Raji (cell line): ENCODE data around the gene INVS.

Source experiments
- POLR2A ChIP-seq: IDR thresholded peaks from 2 replicates; pipeline ENCODE4 v1.6.1; 2011; ENCODE audit warnings: low read depth, low read length, control low read depth; ENCODE audit not compliant: insufficient read depth

INVS gene, protein sequence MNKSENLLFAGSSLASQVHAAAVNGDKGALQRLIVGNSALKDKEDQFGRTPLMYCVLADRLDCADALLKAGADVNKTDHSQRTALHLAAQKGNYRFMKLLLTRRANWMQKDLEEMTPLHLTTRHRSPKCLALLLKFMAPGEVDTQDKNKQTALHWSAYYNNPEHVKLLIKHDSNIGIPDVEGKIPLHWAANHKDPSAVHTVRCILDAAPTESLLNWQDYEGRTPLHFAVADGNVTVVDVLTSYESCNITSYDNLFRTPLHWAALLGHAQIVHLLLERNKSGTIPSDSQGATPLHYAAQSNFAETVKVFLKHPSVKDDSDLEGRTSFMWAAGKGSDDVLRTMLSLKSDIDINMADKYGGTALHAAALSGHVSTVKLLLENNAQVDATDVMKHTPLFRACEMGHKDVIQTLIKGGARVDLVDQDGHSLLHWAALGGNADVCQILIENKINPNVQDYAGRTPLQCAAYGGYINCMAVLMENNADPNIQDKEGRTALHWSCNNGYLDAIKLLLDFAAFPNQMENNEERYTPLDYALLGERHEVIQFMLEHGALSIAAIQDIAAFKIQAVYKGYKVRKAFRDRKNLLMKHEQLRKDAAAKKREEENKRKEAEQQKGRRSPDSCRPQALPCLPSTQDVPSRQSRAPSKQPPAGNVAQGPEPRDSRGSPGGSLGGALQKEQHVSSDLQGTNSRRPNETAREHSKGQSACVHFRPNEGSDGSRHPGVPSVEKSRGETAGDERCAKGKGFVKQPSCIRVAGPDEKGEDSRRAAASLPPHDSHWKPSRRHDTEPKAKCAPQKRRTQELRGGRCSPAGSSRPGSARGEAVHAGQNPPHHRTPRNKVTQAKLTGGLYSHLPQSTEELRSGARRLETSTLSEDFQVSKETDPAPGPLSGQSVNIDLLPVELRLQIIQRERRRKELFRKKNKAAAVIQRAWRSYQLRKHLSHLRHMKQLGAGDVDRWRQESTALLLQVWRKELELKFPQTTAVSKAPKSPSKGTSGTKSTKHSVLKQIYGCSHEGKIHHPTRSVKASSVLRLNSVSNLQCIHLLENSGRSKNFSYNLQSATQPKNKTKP

DNA sequence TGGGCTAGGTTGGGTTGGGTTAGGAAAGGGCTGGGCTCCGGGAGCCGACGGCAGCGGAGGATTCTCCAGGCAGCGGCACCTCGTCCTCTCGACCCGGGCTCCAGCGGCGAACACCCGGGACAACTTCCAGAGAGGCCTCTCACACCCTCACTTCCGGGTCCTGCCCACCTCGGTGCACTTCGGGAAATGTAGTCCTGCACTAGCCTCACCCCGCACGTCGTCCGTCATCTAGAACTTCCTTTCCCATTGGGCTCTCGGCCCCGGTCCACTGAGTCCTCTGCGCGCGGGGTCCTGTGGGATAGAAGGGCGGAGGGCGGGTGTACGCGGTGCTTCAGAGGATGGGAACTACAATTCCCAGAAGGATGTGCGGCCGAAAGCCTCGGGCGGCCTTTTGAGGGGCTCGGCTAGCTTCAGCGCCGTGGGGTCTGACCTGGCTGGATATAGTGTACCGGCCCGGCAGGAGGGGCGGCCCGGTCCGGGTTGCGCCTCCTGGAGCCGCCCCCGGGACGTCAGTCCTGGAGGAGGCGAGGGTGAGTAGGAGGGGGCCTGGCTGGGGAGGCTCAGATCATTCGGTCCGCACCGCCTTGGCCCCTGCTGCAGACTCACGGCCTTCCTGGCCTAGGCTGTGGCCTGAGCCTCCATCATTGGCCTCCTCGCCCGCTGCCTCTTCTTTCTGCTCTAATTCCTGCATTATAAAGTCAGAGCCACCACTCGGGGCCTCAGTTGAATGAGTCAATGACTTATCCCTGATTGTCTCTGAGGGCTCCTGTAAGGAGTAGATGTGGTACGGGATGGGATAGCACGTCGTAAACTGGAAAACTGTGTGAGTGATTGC, at the start of gene INVS, which contains the start of gene ERP44:
INVS (plus strand) TSS at position 357 of the 835 bp plus-strand sequence. CDS start 5,279 bp downstream, outside the sequence.
ERP44 (minus strand) TSS at position 114 of the 835 bp plus-strand sequence. CDS start 160 bp downstream, outside the sequence.
- peak; percentile 91 for TF ChIP-seq POLR2A

DNA sequence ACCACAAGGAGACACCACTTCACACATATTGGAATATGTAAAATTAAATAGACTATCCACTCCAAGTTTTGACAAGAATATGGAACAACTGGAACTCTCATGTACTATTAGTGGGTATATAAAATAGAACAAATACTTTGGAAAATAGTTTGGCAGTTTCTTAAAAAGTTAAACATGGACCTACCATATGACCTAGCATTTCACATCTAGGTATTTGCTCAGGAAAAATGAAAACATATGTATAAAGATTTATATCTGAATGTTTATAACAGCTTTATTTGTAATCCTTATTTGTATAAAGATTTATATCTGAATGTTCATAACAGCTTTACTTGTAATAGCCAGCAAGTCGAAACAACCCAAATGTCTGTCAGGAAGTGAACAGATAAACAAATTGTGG, 49.5 kb upstream of the INVS start:
- no peak for TF ChIP-seq POLR2A

DNA sequence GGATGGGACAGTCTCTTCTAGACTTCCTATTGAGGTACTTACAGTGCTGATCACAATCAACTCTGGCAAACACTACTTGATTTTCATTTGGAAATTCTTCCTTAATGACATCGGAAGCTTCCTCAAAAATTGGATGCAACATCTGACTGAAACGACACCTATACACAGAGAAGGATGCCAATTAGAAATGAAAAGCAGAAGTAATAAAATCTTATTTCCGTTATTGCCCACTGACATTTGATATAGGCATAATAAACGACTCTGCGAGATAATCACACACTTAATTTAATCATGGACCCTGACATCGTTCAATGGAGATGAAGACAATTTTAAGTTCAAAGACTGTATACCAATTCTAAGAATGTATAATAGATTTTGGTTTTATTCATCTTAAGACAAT, 46.7 kb upstream of the INVS start:
- no peak for TF ChIP-seq POLR2A

DNA sequence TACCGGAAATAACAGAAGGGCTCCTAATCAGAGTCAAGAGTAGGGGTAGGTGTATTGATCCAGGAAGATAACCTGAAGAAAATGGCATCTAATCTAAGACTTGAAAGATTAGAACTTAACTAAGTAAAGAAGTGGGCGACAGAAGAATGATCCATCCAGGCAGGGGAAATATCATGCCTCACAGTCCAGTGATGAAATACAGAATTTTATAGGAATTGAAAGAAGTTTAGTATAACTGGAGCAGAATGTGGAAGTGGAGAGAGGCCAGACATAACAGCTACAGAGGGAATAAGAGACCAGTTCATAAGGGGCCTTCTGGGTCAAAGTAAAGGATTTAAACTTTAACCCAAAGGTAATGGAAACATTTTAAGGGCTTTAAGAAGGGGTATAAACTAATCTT, 42.5 kb upstream of the INVS start:
- TF ChIP-seq POLR2A: no peak

DNA sequence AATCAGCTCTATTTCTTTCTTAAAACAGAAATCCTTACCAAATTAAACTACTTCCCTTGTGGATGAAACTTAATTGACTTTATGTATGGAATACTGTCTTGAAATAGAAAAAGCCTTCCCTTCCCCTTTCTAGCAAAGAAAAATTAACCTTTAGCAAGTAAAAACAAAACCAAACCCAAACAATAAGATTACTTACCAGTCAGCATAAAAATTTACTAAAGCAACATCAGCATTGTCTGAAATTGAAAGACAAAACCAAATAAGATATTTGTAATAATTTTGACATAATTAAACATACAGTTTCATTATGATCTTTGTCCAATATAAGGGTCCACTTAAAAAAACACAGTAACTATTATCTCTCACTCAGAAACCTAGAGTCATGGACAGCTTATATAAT, 41.4 kb upstream of the INVS start:
- no peak for TF ChIP-seq POLR2A

DNA sequence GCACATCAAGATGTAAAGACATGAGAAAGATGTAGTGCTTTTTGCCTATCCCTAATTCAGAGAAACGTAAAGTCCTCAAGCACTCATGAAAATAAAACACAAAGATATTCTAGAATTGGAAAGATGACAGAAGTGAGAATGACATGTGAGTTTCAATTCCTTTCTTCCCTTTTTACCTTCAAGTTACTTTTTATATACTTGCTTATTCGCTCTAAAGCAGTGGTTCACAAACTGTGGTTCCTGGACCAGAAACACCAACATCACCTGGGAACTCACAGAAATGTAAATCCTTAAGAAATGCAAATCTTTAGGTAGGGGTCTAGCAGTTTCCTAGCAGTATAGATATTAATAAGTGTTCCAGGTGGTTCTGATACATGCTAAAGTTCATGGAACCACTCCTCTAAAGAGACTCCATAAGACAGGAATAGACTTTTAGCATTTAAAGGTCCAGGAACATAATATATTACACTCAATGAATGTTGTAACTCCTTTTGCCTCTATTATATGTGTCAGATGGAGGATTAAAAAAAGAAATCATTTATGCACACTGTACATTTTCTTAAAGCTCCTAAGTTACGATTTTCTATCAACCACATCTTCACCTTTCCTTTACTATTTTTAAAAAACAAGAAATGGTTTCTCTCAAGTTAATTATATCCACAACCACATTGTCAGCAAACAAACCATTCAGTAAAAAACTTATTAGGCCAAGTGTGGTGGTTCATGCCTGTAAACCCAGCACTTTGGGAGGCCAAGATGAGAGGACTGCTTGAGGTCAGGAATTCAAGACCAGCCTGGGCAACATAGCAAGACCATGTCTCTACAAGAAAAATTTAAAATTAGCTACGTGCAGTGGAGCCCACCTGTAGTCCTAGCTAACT, 40.1 kb upstream of the INVS start:
- no peak for TF ChIP-seq POLR2A

DNA sequence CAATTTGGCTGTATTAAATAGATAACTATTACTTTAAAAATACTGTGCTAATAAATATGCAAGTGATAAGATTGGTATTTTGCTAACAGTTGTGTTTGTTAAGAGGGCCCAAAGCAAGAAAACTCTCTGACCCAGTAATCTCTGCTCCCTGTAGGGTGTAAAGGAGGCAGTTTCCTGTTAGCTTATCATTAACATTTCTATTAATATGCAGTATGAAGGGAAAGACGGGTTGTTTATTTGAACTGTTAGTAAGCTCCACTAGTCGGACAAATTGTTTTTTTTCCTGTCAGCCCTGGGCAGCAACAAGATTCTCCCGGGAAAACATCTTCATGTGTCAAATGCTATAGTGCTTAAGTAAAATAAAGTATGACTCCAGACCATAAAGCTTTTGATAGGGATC, 35.9 kb upstream of the INVS start:
- TF ChIP-seq POLR2A: no peak

DNA sequence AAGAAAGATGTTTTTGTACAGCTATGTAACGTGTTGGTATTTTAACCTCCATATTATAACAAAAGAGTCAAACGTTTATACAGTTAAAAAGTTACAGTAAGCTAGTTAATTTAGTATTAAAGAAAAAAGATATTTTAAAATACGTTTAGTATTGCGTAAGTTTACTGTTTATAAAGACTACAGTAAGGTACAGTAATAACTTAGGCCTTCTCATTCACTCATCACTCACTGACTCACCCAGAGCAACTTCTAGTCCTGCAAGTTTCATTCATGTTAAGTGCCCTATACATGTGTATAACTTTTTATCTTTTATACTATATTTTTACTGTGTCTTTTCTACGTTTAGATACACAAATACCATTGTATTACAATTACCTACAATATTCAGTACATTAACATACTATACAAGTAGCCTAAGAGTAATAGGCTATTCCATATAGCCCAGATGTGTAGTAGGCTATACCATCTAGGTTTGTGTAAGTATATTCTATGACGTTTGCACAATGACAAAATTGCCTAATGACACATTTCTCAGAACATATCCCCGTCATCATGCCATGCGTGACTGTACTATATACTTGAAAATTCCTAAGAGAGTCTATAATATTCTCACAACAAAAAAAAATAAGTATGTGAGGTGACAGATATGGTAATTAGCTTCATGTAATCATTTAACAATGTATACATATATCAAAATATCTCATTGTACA, 34.0 kb upstream of the INVS start:
- no peak for TF ChIP-seq POLR2A

DNA sequence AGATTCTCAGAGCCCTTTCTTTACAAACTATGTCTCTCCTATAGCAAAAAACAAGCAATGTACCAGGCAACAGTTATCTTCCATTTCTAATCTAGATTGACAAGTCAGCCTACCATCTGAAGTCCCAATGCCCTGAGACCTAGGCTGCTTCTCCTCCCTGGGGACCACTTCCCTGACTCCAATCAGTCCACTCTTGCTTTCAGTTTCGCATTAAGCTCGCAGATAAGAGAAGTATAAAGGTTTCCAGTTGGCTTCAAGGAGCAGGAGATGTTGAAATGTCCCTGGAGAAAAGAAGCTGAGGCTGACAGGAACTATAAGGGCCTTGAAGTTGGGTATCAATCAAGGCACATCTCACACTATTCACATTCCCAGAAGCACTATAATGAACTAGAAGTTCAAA, 32.5 kb upstream of the INVS start:
- no peak for TF ChIP-seq POLR2A

DNA sequence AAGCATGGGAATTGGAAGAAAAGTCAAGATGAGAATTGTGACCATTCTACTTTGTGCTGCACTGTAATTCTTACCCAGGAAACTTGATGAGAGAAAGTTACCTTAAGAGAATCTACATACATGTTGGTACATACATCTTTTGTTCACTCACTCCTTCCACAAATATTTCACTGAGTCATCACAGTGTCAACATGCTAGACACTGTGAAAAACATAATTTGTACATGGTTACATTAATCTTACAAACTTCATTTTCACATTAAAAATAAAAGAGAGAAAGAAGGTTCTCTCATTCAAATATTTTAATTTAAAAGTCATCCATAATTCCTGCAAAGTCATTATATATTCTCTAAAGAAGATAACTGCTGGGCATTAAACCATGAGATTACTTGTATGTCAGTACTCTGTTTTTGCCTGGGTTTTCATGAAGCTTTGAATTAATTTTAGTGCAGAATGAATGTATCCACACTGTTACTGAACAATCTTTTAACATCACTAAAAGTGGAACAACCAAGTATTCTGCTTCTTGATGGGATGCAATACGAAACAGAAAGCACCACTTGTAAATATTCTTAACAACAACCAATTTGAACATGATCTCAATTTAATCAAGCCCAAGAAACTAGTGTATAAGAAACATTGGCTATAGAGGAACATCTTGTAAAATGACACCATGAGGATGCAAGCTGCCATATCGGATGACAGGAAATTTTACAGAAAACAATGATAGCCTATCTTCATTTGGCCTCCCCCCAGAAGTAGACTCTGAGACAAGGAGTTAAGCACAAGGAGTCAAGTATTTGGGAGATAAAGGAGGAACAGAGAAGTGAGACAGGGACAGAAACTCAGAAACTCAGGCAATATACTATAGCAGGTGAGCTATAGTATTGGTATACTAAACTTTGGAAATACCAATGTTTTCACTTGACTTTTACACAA, 28.7 kb upstream of the INVS start:
- no peak for TF ChIP-seq POLR2A

DNA sequence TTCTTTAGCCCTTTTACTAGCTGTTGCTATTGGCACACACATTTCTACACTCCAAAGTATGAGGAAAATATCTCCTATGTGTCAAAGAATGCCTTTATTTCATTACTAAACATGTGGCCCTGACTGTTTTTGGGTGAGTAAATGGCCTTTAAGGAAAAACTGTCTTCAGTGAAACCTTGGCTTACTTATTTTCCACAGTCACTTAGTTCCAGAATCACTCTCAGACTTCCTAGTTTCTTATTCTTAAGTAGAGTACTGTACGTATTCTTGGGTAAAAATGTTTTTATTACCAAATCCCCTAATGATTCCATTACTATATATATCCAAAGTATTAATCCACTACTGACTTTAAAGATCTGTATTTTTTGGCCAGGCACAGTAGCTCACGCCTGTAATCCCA, 27.8 kb upstream of the INVS start:
- no peak for TF ChIP-seq POLR2A

DNA sequence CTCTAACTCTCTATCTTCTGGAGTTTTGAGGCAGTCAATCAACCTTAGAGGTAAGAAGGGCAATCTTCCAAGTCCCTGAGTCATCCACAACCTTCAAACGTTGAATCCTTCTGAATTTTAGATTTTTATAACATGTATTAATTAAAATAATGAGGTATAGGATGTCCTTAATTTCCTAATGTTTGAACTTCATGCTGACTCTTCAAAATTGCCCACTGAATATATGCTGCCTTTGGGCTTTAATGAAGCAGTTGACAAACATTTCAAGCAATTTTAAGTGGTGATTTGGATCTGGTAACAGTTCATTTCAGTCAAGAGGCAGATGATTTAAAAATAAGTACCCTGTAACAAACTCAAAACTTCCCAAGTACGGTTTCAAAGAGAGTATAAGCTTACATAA, 26.2 kb upstream of the INVS start:
- no peak for TF ChIP-seq POLR2A
